ENCODE measurements around the gene TMEM86A. TPM values are rescaled to one million over a fixed set of nuclear protein-coding genes. Genes with fewer than 3 reads are reported as not detected.
A peak's percentile ranks its signal among the peaks of the same experiment; 100 is the strongest.
"Not testable (repeated sequence)": the region's sequence is repeated elsewhere in the genome, so short reads cannot be mapped to it uniquely, and the experiment has no call there.

TMEM86A gene, protein sequence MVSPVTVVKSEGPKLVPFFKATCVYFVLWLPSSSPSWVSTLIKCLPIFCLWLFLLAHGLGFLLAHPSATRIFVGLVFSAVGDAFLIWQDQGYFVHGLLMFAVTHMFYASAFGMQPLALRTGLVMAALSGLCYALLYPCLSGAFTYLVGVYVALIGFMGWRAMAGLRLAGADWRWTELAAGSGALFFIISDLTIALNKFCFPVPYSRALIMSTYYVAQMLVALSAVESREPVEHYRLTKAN
- total RNA-seq, result 1 to 10 TPM; 4.7 to 5.6 TPM

DNA sequence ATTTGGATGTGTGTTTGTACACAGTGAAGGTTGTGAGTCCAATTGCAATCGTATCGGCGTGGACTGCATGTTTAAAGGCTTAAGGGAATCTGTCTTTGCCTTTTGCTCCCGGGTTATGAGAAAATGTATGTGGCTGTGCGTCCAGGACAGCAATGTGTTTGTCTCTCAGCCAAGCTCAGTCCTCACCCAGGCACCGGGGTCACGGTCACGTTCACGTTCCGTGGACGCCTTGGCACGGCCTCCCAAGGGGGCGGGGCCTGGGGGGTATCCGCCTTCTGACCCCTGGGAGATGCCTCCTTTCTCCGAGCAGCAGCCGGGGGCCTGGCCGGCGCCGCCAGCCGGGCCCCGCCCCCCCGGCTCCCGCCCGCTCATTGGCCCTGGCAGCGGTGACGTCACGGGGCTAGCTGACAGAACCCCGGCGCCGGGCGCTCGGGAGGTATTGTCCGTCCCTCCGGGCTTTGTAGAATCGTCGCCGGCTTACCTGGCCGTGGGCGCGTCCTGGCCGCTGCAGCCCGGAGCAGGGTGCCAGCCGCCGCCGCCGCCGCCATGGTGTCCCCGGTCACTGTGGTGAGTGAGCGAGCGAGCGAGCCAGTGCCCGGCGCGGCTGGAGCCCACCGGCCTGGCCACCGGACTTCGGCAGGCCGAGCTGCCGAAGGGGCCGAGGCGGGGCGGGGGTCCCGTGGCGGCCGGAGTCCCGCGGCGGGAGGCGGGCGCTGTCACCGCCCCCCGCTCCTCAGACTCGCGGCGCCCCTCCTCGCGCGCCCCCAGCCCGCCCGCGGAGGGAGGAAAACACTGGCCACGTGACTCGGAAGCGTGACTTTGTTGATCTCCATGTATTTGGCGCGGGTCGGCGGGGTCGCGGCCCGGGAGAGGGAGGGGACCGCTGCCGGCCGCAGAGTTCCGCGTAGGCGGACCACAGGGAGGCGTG, at the start of gene TMEM86A:
TSS of gene TMEM86A (plus strand) at position 439 of the 928 bp plus-strand sequence. CDS start at position 547, 108 bp downstream.
- DNase-seq, result peak; percentile 94 to 97 (median 95)
- no peaks in the 10 kb centered on the region for H3K36me3 ChIP-seq (replicated peaks in 1 of 2; ENCODE audit: insufficient read depth in 1 of 2, low read depth in 2 of 2)
- ATAC-seq, result peak; percentile 97
- peak within 1 kb of the TSS; percentile 33 to 53 for H3K4me3 ChIP-seq
- H3K27me3 ChIP-seq, result no peaks in the 10 kb centered on the region
- intact Hi-C loops (cut with DNase I), result no loop called here
- H3K27ac ChIP-seq, result peak within 1 kb of the TSS; percentile 74 to 80 (median 78)
- 0 to 1% methylated on average over 21 to 97 of the region's 98 CpGs for WGBS, 2 donors
- H3K9me3 ChIP-seq, result no peaks in the 10 kb centered on the region
- TF ChIP-seq POLR2A (IDR thresholded peaks at IDR 0.05), result peak; percentile 77 to 79 (median 79)
- TF ChIP-seq, protein P1, sequence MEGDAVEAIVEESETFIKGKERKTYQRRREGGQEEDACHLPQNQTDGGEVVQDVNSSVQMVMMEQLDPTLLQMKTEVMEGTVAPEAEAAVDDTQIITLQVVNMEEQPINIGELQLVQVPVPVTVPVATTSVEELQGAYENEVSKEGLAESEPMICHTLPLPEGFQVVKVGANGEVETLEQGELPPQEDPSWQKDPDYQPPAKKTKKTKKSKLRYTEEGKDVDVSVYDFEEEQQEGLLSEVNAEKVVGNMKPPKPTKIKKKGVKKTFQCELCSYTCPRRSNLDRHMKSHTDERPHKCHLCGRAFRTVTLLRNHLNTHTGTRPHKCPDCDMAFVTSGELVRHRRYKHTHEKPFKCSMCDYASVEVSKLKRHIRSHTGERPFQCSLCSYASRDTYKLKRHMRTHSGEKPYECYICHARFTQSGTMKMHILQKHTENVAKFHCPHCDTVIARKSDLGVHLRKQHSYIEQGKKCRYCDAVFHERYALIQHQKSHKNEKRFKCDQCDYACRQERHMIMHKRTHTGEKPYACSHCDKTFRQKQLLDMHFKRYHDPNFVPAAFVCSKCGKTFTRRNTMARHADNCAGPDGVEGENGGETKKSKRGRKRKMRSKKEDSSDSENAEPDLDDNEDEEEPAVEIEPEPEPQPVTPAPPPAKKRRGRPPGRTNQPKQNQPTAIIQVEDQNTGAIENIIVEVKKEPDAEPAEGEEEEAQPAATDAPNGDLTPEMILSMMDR (IDR thresholded peaks at IDR 0.05), result peak in 1 of 7 experiments; percentile 7
- H3K4me1 ChIP-seq, result peaks cover 22% of the 10 kb centered on the region

- Histone ChIP-seq H3K4me1 (no peaks in the 10 kb centered on the region), H3K27ac (no peak overlapping the region), H3K4me3 (no peak overlapping the region), H3K27me3 (no peaks in the 10 kb centered on the region), H3K9me3 (no peaks in the 10 kb centered on the region), H3K36me3 (replicated peaks in 1 of 2; ENCODE audit: insufficient read depth in 1 of 2, low read depth in 2 of 2) (no peaks in the 10 kb centered on the region)
- ATAC-seq, result no peak
- no peak for DNase-seq
- whole genome bisulfite sequencing, 2 donors, result 69 to 90% methylated on average over 4 of the region's 4 CpGs
- TF ChIP-seq, protein P1 (IDR thresholded peaks at IDR 0.05), result no peak
- TF ChIP-seq POLR2A (IDR thresholded peaks at IDR 0.05), result no peak
- intact Hi-C loops (cut with DNase I), result no loop called here
Observed at GRCh38 chr11:18650353-18650752, 48.2 kb upstream of the TMEM86A start.

DNA sequence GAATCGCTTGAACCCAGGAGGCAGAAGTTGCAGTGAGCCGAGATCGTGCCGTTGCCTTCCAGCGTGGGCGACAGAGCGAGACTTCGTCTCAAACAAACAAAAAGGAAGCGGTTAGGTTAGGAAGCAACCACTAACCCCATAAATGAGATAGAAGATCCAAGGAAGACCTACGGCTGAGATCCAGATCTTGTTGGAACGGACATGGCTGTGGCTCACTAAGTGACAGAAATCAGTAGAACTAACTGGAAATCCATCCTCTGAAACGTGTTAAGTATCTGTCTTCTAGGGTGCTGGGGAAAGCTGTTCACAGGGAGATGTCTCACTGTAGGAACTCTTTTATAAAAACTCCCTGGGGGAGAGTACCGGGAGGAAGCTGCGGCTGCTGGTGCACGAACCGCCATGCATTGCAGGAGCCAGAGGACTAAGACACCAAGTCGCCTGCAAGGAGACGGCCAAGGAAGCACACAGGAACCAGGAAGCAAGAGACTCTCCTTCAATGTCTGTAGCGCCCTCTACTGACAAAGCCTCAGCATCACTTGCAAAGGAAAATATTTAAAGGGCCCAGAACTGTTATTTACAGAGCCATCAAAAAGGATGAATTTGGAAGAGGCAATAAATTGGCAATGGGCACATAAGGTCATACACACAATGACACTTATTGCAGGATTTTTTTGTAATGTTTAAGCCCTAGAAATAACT, 47.6 kb upstream of the TMEM86A start:
- TF ChIP-seq POLR2A (IDR thresholded peaks at IDR 0.05), result no peak
- TF ChIP-seq, protein P1 (IDR thresholded peaks at IDR 0.05), result peak in 6 of 7 experiments; percentile 34 to 64 (median 56)
- ATAC-seq (peak; percentile 55), DNase-seq (peak; percentile 34 to 69 (median 53))
- Histone ChIP-seq H3K36me3 (replicated peaks in 1 of 2; ENCODE audit: insufficient read depth in 1 of 2, low read depth in 2 of 2) (no peaks in the 10 kb centered on the region), H3K27me3 (no peaks in the 10 kb centered on the region), H3K9me3 (no peaks in the 10 kb centered on the region), H3K4me1 (no peaks in the 10 kb centered on the region), H3K4me3 (no peak overlapping the region), H3K27ac (no peak overlapping the region)
- WGBS, 2 donors, result 76 to 79% methylated on average over 19 of the region's 19 CpGs
- intact Hi-C loops (cut with DNase I), result no loop called here

- intact Hi-C loops (cut with DNase I), result no loop called here
- Histone ChIP-seq H3K4me3 (no peak overlapping the region), H3K4me1 (no peaks in the 10 kb centered on the region), H3K27ac (no peak overlapping the region), H3K36me3 (replicated peaks in 1 of 2; ENCODE audit: insufficient read depth in 1 of 2, low read depth in 2 of 2) (no peaks in the 10 kb centered on the region), H3K27me3 (no peaks in the 10 kb centered on the region), H3K9me3 (no peaks in the 10 kb centered on the region)
- ATAC-seq (no peak), DNase-seq (no peak)
- TF ChIP-seq, protein P1 (IDR thresholded peaks at IDR 0.05), result no peak
- no peak for TF ChIP-seq POLR2A (IDR thresholded peaks at IDR 0.05)
- WGBS, 2 donors, result 57 to 62% methylated on average over 5 of the region's 5 CpGs
Observed at GRCh38 chr11:18657673-18658072, 40.9 kb upstream of the TMEM86A start.

GRCh38 chr11:18665353-18665872, 33.2 kb upstream of the TMEM86A start:
- intact Hi-C loops (cut with DNase I); H3K4me3 ChIP-seq; H3K27me3 ChIP-seq; ATAC-seq; H3K9me3 ChIP-seq; H3K27ac ChIP-seq; DNase-seq; H3K36me3 ChIP-seq (replicated peaks in 1 of 2; ENCODE audit: insufficient read depth in 1 of 2, low read depth in 2 of 2): not testable (repeated sequence)
- peaks cover 29% of the 10 kb centered on the region for H3K4me1 ChIP-seq
- 76 to 88% methylated on average over 10 of the region's 10 CpGs for WGBS, 2 donors

Measured in body of pancreas (tissue), 4 donors.